Measurements from ENCODE around the gene TMEM92. TPM values are rescaled to one million over a fixed set of nuclear protein-coding genes. Genes with fewer than 3 reads are reported as not detected.

The TMEM92 gene
- total and polyA plus RNA-seq, 2 of the 13 experiments (the other 11 are each of a cell fraction or from before 2014, with no cell fraction given), result 0.07 TPM; not detected in 1

DNA sequence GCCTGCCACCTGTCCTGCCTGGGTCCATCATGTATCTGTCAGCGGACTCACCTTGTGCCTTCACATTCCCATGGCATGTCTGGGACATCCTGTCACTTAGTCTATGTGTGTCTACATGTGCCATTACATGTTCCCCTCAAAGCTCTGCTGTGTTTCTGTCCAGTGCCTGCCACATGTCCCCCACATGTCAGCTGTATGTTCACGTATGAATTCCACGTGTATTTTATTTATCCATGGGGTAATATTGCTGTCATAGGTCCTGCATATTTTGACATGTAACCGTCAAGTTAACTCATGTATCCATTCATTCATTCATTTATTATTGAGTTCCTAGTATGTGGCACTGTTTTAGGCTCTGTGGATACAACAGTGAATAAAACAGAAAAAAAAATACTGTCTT, 20.8 kb downstream of the TMEM92 start:
- Histone ChIP-seq H4K20me1 (ENCODE audit: insufficient read depth, low read length) (no peaks in the 10 kb centered on the region), H3K27ac (ENCODE audit: extremely low read length, insufficient read depth, low read length) (no peak overlapping the region), H3K4me2 (ENCODE audit: low read depth, low read length) (no peak overlapping the region), H3K36me3 (replicated peaks in 1 of 2; ENCODE audit: control insufficient read depth in 1 of 2, insufficient read depth in 2 of 2, low read length in 2 of 2) (no peaks in the 10 kb centered on the region), H3K4me1 (ENCODE audit: insufficient read depth, low read length) (peaks cover 6% of the 10 kb centered on the region; the same call in 1 of the 2 replicates), H3K27me3 (ENCODE audit: control insufficient read depth in 1 of 2, insufficient read depth in 2 of 2, low read length in 2 of 2) (peaks cover 2 to 7% of the 10 kb centered on the region in 2 experiments; a peak in 3 of 5 replicates), H2AFZ (ENCODE audit: low read length) (no peak overlapping the region), H3K79me2 (ENCODE audit: insufficient read depth, low read length) (no peaks in the 10 kb centered on the region), H3K9me3 (ENCODE audit: low read length) (no peaks in the 10 kb centered on the region), H3K9ac (ENCODE audit: insufficient read depth, low read depth, low read length) (no peak overlapping the region), H3K4me3 (replicated peaks in 1 of 3; ENCODE audit: insufficient read depth in 1 of 3, low read depth in 2 of 3, low read length in 3 of 3) (no peak overlapping the region)
- no peak for TF ChIP-seq RXRB (CRISPR knock-in tag; IDR thresholded peaks at IDR 0.05; ENCODE audit: borderline replicate concordance)
- peak; percentile 99 for TF ChIP-seq MNT (IDR thresholded peaks at IDR 0.05)
- DNase-seq (ENCODE audit: low spot score) (no peak), ATAC-seq (no peak), FAIRE-seq (no peak)
- intact Hi-C loops (cut with micrococcal nuclease; ENCODE audit: unreplicated experiment), result no loop called here
- 16% methylated on average over 4 of the region's 4 CpGs for WGBS (ENCODE audit: low lambda C conversion rate)
- POLR2A ChIA-PET, result no interaction called here
- no TSS peak for BruUV-seq (replicated peaks)
- CTCF ChIA-PET (ENCODE audit: low intra/inter-chr PET ratio, low total read pairs), result interaction anchor here (7.9 kb wide), 1 partner anchor 94 kb away, joined by 223 read pairs; the partner anchor contains the start of gene COL1A1
- in situ Hi-C loops (cut with HindIII; ENCODE audit: extremely low pct_ligation_motif_present, low pct_unique_long_range_greater_than_20kb), result no loop called here

- no TSS peak for BruUV-seq (replicated peaks)
- TF ChIP-seq YEATS2 (CRISPR knock-in tag; IDR thresholded peaks at IDR 0.05; ENCODE audit: borderline replicate concordance) (no peak), IKZF1 (IDR thresholded peaks at IDR 0.05) (no peak), GLI4 (CRISPR knock-in tag; IDR thresholded peaks at IDR 0.05; ENCODE audit: borderline replicate concordance) (no peak), HNRNPH1 (optimal IDR thresholded peaks at IDR 0.05; ENCODE audit: low read depth, low read length) (no peak), HDAC1 (CRISPR knock-in tag; IDR thresholded peaks at IDR 0.05) (peak; percentile 69), MEF2D (CRISPR knock-in tag; IDR thresholded peaks at IDR 0.05) (no peak), ZMYM2 (CRISPR knock-in tag; IDR thresholded peaks at IDR 0.05) (no peak), HNF1B (CRISPR knock-in tag; IDR thresholded peaks at IDR 0.05) (0 out of 2 replicates have a peak, but pooled peaks have one; percentile 29), ZNF44 (CRISPR knock-in tag; IDR thresholded peaks at IDR 0.05) (no peak), PAX8 (CRISPR knock-in tag; IDR thresholded peaks at IDR 0.05; ENCODE audit: borderline replicate concordance) (no peak)
- TF ChIP-seq, protein P1, sequence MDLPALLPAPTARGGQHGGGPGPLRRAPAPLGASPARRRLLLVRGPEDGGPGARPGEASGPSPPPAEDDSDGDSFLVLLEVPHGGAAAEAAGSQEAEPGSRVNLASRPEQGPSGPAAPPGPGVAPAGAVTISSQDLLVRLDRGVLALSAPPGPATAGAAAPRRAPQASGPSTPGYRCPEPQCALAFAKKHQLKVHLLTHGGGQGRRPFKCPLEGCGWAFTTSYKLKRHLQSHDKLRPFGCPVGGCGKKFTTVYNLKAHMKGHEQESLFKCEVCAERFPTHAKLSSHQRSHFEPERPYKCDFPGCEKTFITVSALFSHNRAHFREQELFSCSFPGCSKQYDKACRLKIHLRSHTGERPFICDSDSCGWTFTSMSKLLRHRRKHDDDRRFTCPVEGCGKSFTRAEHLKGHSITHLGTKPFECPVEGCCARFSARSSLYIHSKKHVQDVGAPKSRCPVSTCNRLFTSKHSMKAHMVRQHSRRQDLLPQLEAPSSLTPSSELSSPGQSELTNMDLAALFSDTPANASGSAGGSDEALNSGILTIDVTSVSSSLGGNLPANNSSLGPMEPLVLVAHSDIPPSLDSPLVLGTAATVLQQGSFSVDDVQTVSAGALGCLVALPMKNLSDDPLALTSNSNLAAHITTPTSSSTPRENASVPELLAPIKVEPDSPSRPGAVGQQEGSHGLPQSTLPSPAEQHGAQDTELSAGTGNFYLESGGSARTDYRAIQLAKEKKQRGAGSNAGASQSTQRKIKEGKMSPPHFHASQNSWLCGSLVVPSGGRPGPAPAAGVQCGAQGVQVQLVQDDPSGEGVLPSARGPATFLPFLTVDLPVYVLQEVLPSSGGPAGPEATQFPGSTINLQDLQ (CRISPR knock-in tag; IDR thresholded peaks at IDR 0.05), result no peak
Measured at GRCh38 chr17:50297407-50297865, 23.2 kb downstream of the TMEM92 start.

More at GRCh38 chr17:50297407-50297865, 23.2 kb downstream of the TMEM92 start:
- 16% methylated on average over 6 of the region's 7 CpGs for WGBS (ENCODE audit: low lambda C conversion rate)
- no peak overlapping the region for H3K27ac ChIP-seq (ENCODE audit: extremely low read length, insufficient read depth, low read length)
- no peaks in the 10 kb centered on the region for H3K36me3 ChIP-seq (replicated peaks in 1 of 2; ENCODE audit: control insufficient read depth in 1 of 2, insufficient read depth in 2 of 2, low read length in 2 of 2)
- intact Hi-C loops (cut with micrococcal nuclease; ENCODE audit: unreplicated experiment) (loop anchor here (1.0 to 2.0 kb wide), 3 partner anchors 21 to 203 kb away; no protein-coding TSS in a partner anchor), in situ Hi-C loops (cut with HindIII; ENCODE audit: extremely low pct_ligation_motif_present, low pct_unique_long_range_greater_than_20kb) (no loop called here)
- peaks cover 2 to 4% of the 10 kb centered on the region in 2 experiments; a peak in 2 of 5 replicates for H3K27me3 ChIP-seq (ENCODE audit: control insufficient read depth in 1 of 2, insufficient read depth in 2 of 2, low read length in 2 of 2)
- POLR2A ChIA-PET, result no interaction called here
- H3K4me1 ChIP-seq (ENCODE audit: insufficient read depth, low read length), result no peaks in the 10 kb centered on the region
- no peak overlapping the region for H3K4me3 ChIP-seq (replicated peaks in 1 of 3; ENCODE audit: insufficient read depth in 1 of 3, low read depth in 2 of 3, low read length in 3 of 3)
- DNase-seq (ENCODE audit: low spot score) (peak; percentile 75), ATAC-seq (peak; percentile 98), FAIRE-seq (peak; percentile 86)
- H3K79me2 ChIP-seq (ENCODE audit: insufficient read depth, low read length), result no peaks in the 10 kb centered on the region
- CTCF ChIA-PET (ENCODE audit: low intra/inter-chr PET ratio, low total read pairs), result interaction anchor here (0.9 to 7.9 kb wide), 10 partner anchors 24 to 218 kb away, joined by 3 to 223 read pairs (median 6); partner anchors contain the start of genes COL1A1 and TMEM92
- no peak overlapping the region for H3K4me2 ChIP-seq (ENCODE audit: low read depth, low read length)
- no peak overlapping the region for H2AFZ ChIP-seq (ENCODE audit: low read length)
- no peaks in the 10 kb centered on the region for H4K20me1 ChIP-seq (ENCODE audit: insufficient read depth, low read length)
- H3K9me3 ChIP-seq (ENCODE audit: low read length), result no peaks in the 10 kb centered on the region
- H3K9ac ChIP-seq (ENCODE audit: insufficient read depth, low read depth, low read length), result no peak overlapping the region
